HL-60 (cell line): ENCODE measurements around the gene GIT2.

Source experiments
- GABPA ChIP-seq: IDR thresholded peaks from 2 replicates; pipeline ENCODE4 v1.6.1; 2012; ENCODE audit warnings: low read depth
- POLR2AphosphoS5 ChIP-seq: IDR thresholded peaks from 2 replicates; pipeline ENCODE4 v1.6.1; 2012; ENCODE audit warnings: low read depth
- TF ChIP-seq, protein P1 (sequence below): IDR thresholded peaks from one replicate; pipeline ENCODE4 v1.5.1; 2011; ENCODE audit warnings: low read length, control low read depth, inconsistent platforms; ENCODE audit not compliant: insufficient read depth

DNA sequence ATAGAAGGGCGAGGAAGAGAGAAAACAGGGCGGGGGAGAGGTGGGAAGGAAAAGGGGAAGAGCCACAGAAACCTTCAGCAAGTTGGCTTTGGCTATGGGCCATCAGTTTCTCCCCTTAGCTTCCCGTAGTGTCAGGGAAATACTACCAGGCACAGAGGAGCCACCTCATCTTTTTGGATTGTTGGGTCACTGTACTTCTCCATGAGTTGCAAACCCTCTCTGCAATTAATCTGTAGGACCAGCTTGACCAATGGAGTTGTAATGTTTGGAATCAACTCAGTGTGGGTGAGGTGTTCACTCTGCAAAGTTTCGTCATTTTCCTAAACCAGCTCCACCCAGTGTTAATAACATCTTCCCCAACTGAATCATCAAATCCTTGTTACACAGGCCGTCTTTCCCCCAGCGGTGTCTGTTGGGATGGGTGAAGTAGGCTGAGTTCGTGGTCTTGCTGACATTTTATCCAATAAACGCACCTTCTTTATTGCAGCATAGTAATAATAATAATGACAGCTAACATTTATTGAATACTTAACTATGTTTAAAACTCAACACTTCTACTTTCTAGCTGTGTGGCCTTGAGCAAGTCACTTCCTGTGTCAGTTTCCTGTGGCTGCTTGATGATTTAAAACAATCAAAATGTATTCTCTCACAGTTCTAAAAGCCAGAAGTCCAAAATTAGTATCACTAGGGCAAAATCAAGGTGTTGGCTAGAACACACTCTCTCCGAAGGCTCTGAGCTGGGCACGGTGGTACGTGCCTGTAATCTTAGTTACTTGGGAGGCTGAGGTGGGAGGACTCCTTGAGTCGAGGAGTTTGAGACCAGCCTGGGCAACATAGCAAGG lies 107.8 kb downstream of the GIT2 start:
- TF ChIP-seq, protein P1, sequence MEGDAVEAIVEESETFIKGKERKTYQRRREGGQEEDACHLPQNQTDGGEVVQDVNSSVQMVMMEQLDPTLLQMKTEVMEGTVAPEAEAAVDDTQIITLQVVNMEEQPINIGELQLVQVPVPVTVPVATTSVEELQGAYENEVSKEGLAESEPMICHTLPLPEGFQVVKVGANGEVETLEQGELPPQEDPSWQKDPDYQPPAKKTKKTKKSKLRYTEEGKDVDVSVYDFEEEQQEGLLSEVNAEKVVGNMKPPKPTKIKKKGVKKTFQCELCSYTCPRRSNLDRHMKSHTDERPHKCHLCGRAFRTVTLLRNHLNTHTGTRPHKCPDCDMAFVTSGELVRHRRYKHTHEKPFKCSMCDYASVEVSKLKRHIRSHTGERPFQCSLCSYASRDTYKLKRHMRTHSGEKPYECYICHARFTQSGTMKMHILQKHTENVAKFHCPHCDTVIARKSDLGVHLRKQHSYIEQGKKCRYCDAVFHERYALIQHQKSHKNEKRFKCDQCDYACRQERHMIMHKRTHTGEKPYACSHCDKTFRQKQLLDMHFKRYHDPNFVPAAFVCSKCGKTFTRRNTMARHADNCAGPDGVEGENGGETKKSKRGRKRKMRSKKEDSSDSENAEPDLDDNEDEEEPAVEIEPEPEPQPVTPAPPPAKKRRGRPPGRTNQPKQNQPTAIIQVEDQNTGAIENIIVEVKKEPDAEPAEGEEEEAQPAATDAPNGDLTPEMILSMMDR = no peak
- no peak for TF ChIP-seq GABPA
- no peak for TF ChIP-seq POLR2AphosphoS5
